Stimulated activated CD8-positive, alpha-beta memory T cell treated with anti-CD3 and anti-CD28 coated beads, Interleukin-7, amount 100 ng/mL, for 48 hours (primary cell): ENCODE results near the gene KIF3A.

ENCODE experiments used
- DNase-seq, 2 donors: peaks; one replicate each; pipeline ENCODE4 v3.0.0-alpha.2; 2020; ENCODE audit warnings: low read depth in 1 of 2; ENCODE audit errors: extremely low read depth in 1 of 2

Gene KIF3A

DNA sequence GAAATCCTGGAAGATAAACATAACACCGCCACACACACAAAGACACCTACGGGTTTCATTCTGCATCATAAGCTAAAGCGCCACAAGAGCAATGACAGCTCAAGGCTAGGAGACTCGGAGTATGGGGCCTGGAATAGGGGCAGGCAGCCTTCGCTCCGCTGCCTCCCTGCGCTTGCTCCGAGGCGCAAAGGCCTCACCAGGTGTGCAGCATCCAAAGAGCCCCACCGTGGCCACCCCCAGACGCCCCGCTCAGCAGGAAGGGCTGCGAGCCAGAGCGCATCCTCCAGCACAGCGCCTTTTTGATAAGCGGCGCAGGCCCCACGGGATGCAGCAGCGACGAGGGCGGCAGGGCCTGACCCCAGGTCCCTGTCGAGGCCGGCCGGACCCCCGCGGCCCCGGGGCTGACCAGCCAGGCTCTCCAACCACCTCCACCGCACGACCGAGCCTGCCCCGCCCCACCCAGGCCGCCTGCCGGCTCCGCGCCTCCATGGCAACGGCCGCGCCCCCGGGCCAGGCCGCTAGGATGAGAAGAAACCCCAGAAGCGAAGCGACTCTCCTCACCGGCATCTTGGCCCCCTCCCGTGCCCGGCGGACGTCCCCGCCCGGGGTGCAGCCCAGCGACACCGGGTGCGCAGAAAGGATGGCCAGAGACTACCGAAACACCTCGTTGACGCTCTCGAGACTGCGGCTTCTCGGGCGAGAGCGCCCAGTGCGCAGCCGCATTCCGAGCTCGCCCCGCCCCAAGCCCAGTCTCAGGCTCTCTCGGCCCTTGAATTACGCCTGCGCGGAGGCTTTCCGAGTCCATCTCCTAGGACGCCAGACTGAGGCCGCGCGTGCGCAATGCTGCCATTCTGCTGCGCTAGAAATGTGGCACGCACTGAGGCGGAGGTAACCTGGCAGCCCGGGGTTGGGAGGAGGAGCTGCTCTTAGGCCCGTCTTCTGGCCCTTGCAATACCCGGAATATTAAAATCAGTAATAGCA, at the start of gene KIF3A:
KIF3A (minus strand) TSS at position 694 of the 981 bp plus-strand sequence; CDS start at position 567, 127 bp downstream.
- DNase-seq, result peak; percentile 97 to 99

DNA sequence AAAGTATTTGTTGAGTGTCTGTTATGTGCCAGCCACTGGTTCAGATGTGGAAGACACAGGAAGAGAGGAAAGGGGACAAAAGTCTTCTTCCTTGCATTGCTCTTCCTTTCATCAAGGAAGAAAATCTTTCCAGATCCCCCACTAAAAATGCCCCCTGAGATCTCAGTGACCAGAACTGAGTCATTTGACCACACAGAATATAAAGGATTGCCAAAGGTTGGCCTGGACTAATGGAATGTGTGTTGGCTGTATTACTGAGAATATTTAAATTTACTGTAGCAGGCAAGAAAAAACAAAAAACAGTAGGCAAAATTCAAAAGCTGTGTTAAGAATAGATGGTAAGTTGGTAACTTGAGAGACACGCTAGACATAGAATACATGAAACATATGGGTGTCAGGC, 49.7 kb upstream of the KIF3A start:
- DNase-seq, result no peak

- DNase-seq, result no peak
Observed at GRCh38 chr5:132785864-132786263, 48.5 kb upstream of the KIF3A start.

DNA sequence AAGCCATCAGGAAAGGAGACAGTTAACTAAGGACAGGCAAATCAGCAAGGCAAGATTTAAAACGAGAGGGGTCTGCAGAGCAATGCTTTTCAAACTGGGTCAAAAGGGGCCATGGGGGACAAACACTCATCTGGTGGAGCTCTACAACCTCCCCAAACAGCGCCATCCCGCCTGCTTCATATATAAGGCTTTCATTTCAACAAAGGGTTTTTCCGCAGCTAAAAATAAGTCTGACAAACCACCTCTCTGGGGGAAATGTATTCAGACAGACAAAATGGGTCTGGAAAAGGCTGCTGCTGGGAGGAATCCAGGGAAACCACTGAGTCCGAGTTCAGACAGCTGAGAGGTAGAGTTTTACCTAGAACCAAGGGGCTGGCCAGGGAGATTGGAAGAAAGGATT, 48.0 kb upstream of the KIF3A start:
- no peak for DNase-seq

GRCh38 chr5:132782101-132782500, 44.8 kb upstream of the KIF3A start:
- DNase-seq, result no peak

- DNase-seq, result no peak
Observed at GRCh38 chr5:132781029-132781428, 43.7 kb upstream of the KIF3A start.

DNA sequence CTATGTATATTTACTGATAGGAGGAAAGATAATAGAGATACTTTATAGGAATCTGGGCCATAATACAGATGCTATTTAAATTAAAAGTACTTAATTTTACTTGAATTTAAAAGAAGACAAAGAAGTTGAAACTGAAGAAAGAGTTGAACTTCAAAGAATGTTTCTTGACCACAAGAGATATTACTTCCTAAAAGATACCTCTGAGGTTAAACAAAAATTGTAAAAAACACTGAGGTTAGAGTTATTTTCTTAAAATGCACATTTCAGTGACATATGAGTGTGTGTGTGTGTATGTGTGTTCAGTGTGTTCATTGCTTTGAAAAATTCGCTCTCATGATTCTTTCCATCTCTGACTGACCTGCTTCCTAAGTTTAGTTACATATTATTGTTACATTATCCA, 43.2 kb upstream of the KIF3A start:
- no peak for DNase-seq

DNA sequence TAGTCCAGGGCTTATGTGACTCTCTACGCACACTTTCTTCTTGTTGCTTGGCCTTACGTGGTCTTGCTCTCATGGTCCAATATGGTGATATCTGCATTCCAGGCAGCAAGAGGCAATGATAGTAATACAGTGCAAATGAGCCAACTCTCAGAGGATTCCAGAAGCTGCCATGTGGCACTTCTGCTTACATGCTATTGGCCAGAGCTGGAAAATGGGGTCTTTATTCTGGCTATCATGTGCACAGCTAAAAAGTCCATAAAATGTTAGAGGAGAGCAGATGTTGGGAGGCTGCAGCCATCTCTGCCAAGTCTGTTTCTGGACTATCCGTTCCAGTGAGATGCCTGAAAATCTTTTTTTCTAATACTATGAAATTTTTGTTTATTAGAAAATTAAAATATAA, 42.6 kb upstream of the KIF3A start:
- DNase-seq, result no peak

DNA sequence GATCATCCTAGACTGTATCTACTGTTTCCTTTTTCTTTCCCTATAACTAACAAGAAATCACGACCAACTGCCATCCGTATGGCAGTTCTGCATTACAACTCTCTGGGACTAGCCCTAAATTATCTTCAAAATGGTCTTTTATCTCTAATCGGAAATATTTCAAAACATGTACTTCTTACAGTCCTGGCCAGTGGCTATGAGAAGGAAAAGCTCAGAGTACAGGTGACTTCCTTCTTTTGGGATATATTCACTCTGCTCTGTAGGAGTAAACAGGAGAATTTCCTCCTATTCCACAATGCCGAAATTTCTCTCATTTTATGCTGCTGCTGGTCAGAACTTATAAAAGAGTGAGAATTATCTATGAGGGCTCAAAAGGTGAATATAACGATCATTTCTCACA, 41.5 kb upstream of the KIF3A start:
- DNase-seq, result no peak

GRCh38 chr5:132778129-132778528, 40.8 kb upstream of the KIF3A start:
- no peak for DNase-seq

DNA sequence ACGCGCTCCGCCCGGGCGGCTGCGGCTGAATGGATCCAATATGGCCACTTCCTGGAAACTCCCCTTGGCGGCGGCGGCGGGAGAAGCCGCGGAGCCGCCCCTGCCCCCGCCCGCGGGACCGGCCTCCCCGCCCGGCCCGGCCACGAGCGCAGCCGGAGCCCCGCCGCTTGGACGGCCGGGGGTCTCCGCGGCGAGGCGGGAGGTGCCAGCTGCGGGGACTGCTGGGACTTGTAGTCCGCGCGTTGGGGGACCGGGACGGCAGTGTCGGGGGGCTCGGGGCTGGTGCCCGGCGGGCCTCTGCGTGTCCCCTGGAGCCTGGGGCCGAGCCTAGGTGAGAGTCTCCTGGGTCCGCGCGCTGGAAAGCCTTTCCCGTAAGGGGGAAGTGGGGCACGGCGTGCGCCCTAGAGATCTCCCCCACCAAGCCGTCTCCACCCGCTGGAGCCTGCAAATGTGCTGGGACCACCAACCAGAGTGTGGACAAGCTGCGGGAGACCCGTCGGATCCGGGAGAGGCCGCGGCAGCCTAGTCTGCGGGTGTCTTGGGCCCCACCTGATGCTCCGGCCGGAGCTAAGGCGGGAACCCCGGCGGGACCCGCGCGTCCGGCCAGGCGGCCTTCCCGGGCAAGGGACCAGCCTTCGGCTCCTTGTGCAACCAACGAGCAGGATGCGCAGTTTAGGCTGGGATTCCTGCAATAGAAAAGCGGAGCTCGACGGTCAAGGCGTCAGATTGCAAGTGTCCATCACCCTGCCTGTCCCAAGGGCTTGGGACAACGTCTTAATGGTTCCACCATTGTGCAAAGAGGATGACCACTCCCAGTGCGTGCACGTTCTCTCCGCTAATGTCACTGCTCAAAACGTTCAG, 40.1 kb upstream of the KIF3A start, which contains the start of gene SEPTIN8:
SEPTIN8 (minus strand) TSS at position 31 of the 861 bp plus-strand sequence. CDS start 102 bp downstream, outside the sequence.
- no peak for DNase-seq

- DNase-seq, result no peak
Observed at GRCh38 chr5:132776938-132777208, 39.5 kb upstream of the KIF3A start.

- no peak for DNase-seq
Observed at GRCh38 chr5:132776131-132776937, 39.0 kb upstream of the KIF3A start.

GRCh38 chr5:132775476-132775961, 38.2 kb upstream of the KIF3A start:
- DNase-seq, result no peak

DNA sequence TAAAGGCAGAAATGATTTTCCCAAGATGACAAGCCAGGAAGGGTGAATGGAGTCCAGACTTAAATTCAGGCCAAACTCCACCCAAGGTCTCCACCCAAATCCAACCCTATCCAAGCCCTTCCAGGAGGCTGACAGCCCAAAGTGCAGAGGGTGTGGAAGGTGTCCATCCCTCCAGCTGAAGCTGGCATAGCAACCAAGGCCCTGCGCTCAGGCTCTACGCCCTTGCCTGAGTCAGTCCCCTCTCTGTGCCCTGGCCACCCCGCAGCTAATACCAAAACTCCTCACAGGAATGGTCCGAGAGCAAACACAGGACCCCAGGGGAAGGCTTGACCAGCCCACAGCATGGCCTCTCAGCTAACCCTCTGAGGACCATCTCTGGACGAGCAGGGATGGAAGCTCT, 37.5 kb upstream of the KIF3A start:
- DNase-seq, result no peak

DNA sequence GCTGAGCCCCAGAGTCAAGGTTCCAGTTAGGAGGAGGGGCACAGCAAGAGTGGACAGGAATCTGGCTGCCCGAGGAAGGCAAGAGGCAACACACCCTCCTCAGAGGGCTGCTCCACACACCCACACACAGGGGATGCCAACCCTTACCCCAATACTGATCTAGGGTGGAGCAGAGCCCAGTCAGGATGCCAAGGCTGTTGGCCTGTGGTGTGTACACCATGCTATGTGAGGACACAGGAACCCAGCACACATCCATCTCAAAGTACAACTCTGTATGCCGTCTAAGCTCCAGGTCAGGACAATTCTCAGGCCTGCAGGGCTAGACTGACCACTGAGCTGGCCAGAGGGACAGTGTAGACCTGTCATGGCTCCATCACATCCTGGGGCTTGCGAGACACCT, 37.1 kb upstream of the KIF3A start:
- no peak for DNase-seq

- no peak for DNase-seq
Observed at GRCh38 chr5:132773601-132774355, 36.4 kb upstream of the KIF3A start.

- DNase-seq, result no peak
Observed at GRCh38 chr5:132773114-132773513, 35.8 kb upstream of the KIF3A start.

- no peak for DNase-seq
Observed at GRCh38 chr5:132772291-132773070, 35.1 kb upstream of the KIF3A start.
